GM21526 (cell line): ENCODE measurements around the gene MAG.
A peak's percentile ranks its signal among the peaks of the same experiment; 100 is the strongest.

ENCODE experiments used
- ATAC-seq: cut with Tn5 transposase; IDR thresholded peaks from one replicate; pipeline ENCODE4 v1.9.1; 2021; ENCODE audit warnings: moderate library complexity; ENCODE audit not compliant: unreplicated experiment, low FRiP score

Gene MAG

DNA sequence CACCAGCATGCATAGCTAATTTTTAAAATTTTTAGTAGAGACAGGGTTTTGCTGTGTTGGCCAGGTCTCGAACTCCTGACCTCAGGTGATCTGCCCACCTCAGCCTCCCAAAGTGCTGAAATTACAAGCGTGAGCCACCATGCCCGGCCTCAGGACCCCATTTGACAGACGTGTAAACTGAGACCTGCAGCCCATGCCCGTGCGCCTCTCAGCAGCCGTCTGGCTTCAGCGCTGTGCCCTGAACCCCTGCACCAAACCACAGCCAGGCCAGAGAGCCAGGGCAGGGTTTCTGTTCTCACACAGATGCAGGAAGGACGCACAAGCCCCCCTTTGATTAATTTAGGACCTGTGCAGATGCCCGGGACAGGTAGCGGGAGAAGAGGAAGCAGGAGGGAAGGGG, 48.5 kb downstream of the MAG start:
- ATAC-seq, result no peak

DNA sequence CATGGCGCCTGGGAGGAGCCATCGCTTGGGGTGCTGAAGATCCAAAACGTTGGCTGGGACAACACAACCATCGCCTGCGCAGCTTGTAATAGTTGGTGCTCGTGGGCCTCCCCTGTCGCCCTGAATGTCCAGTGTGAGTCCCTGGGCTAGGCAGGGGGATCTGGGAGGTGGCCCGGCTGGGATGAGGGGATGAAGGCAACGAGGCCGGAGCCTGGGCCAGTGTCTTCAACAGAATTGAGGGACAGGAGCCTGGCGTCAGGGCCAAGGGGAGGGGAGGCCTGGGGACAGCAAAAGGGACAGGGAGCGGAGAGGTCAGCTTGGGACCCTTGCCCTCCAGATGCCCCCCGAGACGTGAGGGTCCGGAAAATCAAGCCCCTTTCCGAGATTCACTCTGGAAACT, 49.0 kb downstream of the MAG start:
- no peak for ATAC-seq

DNA sequence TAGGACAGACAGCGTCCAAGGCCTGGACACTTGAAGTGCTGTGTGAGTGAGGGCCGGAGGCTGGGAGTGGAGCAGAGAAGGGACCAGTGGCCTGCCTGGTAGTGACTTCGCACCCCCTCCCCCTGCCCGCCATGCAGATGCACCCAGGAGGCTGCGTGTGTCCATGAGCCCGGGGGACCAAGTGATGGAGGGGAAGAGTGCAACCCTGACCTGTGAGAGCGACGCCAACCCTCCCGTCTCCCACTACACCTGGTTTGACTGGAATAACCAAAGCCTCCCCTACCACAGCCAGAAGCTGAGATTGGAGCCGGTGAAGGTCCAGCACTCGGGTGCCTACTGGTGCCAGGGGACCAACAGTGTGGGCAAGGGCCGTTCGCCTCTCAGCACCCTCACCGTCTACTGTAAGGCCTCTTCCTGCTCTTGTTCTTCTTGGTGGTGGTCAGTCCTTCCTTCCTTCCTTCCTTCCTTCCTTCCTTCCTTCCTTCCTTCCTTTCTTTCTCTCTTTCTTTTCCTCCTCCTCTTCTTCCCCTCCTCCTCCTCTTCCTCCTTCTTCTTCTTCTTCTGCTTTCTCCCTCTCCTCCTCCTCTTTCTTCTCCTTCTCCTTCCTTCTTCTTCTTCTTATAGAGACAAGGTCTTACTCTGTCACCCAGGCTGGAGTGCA, 49.7 kb downstream of the MAG start:
- no peak for ATAC-seq

DNA sequence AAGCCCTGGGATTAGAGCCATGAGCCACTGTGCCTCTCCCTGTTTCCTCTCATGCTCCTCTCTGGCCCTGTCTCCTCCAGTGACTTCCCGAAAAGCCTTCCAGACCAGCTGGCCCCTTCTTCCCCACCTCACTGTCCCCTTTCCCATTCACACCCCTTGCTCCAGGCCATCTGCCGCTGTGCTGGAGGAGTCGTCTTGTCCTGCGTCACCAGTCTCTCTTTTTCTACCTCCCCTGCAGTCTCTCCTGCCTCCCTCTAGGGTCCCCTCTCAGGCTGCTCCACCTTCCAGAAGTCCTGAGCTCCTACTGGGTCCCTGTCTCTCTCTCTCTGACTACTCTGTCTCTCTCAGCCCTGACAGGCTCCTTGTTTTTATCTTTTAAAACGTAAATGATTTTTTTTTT, 50.5 kb downstream of the MAG start:
- no peak for ATAC-seq

DNA sequence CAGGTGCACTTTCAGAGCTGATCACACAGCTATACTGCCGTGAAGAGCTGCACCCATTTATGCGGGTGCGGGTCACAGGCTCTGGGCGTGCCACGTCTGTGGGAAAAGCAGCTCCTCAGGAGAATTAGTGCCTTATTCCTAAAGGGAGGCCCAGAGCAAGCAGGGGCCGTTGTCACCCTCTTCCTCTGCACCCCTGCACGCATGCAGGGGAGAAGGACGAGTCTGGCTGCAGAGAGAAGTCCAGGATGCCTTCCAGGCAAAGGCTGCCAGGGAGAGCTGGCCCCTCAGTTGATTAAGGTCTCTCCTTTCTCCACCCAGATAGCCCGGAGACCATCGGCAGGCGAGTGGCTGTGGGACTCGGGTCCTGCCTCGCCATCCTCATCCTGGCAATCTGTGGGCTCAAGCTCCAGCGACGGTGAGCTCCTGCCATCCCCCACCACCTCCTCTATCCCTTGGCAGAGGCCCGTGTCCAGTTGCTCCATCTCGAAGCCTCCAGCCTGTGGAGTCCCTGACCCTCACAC, 52.6 kb downstream of the MAG start:
- no peak for ATAC-seq

DNA sequence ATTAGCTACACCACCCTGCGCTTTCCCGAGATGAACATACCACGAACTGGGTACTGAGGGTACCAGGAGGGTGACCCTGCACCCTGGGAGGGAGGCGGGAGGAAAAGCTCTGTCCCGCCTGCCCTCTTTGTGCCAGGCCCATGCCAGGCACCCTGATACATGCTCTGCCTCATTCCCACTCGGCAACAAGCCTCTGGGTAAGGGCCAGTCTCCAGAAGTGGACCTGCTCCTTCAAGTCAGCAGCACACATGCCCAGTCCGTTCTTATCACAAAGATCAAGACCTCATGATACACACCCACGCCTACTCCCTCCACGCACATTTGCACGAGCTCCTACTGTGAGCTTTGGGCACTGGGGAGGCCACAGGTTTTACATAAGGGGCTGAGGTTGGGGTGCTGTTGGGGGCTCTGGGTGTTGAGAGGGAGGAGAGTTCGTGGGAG, 53.7 kb downstream of the MAG start:
- no peak for ATAC-seq

DNA sequence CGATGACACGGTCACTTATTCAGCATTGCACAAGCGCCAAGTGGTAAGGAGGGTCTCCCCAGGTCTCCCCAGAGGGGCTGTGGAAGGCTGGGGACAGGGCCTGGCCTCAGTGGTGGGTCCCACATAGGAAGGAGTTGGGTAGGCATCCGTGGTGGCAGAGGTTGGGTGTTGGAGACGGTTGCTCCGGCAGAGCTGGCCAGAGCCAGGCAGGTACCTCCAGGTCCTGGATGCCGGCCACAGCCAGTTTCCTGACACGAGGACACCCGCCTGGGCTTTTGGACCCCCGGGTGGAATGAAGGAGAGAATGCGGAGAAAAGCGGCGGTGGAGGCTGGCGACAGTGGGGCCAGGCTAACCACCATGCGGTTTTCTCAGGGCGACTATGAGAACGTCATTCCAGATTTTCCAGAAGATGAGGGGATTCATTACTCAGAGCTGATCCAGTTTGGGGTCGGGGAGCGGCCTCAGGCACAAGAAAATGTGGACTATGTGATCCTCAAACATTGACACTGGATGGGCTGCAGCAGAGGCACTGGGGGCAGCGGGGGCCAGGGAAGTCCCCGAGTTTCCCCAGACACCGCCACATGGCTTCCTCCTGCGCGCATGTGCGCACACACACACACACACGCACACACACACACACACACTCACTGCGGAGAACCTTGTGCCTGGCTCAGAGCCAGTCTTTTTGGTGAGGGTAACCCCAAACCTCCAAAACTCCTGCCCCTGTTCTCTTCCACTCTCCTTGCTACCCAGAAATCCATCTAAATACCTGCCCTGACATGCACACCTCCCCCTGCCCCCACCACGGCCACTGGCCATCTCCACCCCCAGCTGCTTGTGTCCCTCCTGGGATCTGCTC, 54.5 kb downstream of the MAG start:
- ATAC-seq, result no peak

DNA sequence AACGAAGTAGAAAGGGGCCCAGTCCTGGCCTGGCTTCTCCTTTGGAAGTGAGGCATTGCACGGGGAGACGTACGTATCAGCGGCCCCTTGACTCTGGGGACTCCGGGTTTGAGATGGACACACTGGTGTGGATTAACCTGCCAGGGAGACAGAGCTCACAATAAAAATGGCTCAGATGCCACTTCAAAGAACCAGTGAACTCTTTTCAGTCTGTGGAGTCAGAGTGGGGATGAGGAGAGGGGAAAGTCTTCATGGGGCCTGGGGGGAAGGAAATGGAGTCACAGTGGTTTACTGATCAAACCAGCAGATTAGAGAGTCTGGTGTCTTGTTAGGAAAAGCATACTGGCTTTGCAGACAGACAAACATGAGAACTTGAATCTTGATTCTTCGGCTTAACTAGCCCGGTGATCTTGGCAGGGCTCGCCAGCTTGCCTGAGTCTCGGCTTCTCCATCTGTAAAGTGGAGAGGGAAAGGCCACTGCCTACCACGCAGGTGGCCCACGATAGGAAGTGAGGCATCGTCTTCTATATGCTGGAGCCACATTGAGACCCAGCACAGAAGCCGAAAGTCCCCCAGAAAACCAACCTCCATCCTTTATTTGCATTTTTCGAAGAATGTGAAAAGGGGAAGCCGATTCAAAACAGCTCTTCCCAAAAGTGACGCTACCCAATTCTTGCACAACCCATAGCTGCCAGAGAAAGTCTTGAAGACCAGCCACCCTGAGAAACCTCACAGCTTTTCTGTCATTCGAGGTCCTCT, 55.4 kb downstream of the MAG start, which contains the start of gene FFAR1:
FFAR1 (plus strand) TSS at position 732 of the 759 bp plus-strand sequence. CDS start 3,650 bp downstream, outside the sequence.
- ATAC-seq, result peak; percentile 45

DNA sequence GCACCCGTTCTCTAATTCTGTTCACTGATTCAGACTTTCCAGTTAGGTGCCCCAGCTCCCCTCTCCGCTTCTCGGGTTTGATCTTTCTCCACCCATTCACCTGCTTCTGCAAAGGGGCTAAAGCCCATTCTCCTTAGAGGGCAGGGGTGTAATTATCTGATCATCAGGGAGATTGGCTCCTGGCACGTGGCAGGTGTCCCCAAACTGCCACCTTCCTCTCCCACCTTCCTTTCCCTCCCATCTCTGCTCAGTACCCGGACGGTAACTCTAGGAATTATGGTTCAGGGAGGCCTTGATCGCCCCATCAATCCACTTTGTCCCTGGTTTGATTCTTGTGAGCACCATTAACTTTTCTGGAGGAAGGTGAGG, 56.0 kb downstream of the MAG start:
- no peak for ATAC-seq

DNA sequence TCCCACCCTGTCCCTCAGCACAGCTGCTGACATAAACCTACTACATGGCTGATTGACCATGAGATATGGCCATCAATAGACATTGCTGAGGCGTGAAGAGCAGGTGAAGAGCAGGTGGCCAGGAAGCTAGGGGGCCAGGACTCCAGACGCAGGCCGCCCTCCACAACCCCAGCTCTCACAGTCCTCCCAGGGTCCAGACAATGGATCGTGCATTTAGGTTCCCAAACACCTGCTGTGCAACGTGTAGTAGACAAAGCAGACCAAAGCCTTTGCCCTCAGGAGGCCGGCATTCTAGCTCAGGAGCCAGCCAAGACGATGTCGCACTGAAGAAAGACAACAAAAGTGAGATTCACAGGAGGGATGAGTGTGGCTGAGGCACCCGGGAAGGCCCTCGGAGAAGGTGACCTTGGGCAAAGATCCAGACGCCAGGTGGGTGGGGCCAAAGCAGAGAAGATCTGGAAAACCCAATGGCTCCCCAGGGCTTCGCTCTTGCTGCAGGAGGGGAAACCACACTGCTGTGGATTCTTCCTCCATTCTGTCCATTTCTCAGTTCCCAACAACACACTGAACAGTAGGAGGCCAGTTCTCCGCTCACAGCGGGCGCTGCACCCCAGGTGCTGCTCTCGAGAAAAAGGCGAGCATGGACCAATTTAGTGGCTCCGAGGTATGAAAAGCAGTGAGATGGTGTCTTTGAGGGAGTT, 57.1 kb downstream of the MAG start:
- ATAC-seq, result no peak

DNA sequence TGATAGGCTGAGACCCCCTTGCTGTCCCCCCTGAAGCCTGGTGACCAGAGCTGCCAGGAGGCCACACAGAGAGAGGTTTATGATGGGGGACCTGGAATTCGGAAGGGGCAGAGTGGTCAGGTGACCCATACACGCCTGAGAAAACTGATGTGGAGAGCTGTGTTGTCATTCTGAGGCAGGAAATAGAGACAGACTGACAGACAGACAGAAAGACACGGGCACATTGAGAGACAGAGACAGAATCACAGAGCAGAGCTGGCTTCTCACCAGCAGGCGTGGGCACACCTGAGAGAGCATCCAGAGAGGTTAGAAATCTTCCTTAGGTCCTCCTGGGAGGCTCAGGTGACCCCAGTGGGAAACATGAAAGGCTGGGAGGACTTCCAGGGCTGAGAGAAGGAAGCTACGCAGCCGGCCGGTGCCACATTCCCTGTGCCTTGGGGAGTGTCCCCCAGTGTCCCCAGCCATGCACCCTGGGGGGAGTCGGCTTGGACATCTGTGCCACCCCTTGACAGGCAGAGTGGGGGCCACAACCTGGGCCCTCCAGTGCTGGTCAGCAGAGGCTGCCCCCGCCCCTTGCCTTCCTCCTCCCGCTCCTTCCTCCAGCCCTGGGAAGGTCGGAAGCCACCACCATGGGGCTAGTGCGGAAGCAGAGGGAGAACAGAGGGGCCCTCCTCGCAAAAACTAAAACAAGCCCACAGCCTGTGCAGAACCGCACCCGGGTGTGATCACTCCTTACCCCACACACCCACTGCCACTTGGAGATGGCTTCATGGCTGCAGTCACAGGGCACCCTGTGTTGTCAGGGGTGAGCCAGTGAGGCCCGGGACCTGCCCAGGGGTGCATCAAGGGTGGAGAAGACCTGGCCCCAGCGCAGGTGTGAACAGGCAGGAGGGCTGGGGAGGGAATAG, 57.9 kb downstream of the MAG start:
- no peak for ATAC-seq

DNA sequence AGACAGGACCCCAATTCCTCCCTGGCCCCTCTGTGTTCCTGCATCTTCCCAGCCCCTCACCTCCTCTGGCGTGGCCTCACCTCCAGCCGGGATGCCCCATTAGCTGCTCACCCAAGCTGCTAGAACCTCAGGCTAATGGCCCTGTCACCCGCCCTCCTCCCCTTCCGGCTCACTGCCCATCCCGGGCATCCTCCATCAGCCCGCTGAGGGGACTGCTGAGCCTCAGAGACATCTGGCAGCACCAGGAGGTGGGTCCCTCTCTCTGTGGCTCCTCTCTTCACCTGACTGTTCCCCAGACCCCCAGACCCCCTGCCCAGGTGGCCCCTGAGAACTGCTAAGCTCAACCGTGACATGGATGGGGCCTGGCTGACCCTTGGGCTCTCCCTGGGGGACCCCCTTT, 58.6 kb downstream of the MAG start:
- no peak for ATAC-seq

DNA sequence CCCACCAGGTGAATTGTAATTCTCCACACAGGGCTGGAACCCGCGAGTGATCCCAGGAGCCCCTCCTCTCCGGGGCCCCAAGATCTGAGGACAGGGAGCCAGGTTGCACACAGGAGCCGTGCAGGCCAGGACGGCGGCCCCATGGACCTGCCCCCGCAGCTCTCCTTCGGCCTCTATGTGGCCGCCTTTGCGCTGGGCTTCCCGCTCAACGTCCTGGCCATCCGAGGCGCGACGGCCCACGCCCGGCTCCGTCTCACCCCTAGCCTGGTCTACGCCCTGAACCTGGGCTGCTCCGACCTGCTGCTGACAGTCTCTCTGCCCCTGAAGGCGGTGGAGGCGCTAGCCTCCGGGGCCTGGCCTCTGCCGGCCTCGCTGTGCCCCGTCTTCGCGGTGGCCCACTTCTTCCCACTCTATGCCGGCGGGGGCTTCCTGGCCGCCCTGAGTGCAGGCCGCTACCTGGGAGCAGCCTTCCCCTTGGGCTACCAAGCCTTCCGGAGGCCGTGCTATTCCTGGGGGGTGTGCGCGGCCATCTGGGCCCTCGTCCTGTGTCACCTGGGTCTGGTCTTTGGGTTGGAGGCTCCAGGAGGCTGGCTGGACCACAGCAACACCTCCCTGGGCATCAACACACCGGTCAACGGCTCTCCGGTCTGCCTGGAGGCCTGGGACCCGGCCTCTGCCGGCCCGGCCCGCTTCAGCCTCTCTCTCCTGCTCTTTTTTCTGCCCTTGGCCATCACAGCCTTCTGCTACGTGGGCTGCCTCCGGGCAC, 59.6 kb downstream of the MAG start:
- no peak for ATAC-seq

DNA sequence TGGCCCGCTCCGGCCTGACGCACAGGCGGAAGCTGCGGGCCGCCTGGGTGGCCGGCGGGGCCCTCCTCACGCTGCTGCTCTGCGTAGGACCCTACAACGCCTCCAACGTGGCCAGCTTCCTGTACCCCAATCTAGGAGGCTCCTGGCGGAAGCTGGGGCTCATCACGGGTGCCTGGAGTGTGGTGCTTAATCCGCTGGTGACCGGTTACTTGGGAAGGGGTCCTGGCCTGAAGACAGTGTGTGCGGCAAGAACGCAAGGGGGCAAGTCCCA, 60.2 kb downstream of the MAG start:
- no peak for ATAC-seq

DNA sequence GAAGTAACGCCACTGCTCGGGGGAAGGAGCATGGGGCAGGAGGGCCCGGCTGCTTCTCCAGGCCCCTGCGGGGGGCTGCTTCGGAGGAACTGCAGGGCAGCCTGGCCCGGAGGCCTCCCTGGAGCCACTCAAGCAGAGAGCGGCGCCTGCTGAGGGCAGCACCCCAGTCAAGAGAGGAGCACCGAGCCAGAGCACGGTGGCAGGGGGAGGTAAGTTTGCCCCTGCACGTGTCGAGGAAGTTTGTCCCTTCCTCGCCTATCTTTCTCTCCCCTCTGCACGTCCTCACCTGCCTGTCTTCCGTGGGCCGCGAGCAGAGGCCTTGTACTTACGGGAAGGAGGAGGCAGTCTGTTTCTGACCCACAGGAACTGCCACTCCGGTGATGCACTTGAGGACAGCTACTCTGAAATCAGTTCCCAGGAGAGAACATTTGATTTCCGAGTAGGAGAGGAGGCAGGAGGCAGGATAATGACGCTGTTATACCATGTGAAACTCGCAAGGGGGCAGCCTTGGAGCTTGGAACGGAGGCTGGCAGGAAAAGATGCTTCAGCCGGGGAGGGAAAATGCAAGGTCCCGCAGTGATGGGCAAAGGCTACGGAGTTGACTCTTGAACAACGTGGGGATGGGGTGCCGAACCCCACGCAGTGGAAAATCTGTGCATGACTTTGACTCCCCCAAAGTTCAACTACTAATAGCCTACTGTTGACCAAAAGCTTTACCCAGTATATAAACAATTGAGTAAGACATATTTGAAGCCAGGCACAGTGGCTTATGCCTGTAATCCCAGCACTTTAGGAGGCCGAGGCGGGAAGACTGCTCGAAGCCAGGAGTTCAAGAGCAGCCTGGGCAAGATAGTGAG, 60.7 kb downstream of the MAG start:
- no peak for ATAC-seq

DNA sequence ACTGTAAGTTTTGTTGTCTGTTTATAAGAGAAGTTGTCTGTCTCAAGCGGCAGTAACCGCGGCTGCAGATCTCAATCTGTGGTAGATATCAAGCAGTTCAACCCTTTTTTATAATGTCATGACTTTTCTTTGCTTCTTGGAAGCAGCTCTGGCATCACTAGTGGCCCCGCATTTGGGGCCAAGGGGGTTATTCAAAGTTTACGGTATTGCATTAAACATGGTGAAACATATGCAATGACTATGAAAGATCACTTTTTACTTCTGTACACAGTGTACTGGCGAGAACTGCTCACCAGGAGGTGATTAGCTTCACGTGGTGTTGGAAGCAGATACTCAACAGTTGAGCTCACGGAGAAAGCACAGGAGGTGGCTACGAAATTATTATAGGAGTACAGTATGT, 61.7 kb downstream of the MAG start:
- ATAC-seq, result no peak

DNA sequence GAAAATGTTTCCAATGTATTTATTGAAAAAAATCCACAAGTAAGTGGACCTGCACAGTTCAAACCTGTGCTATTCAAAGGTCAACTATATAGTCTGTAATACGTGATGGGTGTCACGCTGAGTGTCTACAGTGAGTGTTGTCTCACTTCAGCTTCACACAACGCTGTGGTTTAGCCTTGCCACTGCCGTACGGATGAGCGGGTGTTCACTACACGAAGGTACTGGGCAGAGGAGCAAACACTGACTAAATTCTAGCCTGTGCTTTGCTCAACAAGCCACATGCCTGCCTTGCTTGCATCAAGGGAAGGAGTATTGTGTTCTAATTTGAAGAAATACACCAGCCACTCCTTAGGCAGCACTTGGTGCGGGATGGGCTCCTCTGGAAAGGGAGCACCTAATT, 62.9 kb downstream of the MAG start:
- no peak for ATAC-seq

DNA sequence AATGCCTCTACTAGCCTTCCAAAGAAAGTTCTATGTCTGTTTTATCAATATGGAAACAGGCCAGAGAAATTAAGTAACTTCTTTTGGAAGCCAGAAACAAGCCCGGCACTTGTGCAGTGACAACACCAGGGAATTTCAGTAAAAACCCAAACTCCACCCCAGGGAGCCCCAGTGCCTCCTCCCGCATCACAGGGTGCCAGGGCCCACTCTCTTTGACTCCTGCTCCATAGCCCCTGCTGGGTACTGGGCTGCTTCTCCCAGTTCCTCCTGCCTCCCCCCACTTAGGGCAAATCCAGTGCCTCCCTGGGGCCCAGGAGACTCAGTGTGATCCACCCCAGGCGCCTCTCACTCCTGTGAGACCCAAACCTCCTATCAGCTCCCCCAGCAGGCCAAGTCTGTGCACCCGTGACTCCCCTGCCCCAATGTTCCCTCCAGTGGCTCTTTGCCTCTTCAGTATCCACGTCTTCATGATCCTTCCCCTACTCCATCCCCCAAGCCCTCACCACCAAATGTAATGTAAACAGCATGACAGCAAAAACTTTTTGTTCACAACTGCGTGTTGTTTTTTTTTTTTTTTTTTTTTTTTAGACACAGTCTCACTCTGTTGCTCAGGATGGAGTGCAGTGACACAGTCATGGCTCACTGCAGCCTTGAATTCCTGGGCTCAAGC, 64.0 kb downstream of the MAG start:
- ATAC-seq, result no peak
